SK-N-SH treated with all-trans-retinoic acid at 6 μM for 48 hours (cell line): ENCODE data around the gene FAHD2A.
"Not testable (repeated sequence)": the region's sequence is repeated elsewhere in the genome, so short reads cannot be mapped to it uniquely, and the experiment has no call there.

Experiments used
- ARNTL ChIP-seq: fragments of 450-650 bp; formaldehyde crosslinking; IDR thresholded peaks from 2 replicates; pipeline ENCODE4 v1.5.0; 2020; ENCODE audit warnings: low read depth, mild to moderate bottlenecking, moderate library complexity, borderline replicate concordance
- GLIS3 ChIP-seq: fragments of 250-450 bp; sonication (Bioruptor Pico); IDR thresholded peaks from 2 replicates; pipeline ENCODE4 v1.5.0; 2020; ENCODE audit warnings: mild to moderate bottlenecking, moderate library complexity
- PATZ1 ChIP-seq: fragments of 250-450 bp; sonication (Bioruptor Pico); IDR thresholded peaks from 2 replicates; pipeline ENCODE4 v1.8.0; 2020; ENCODE audit warnings: mild to moderate bottlenecking, moderate library complexity, borderline replicate concordance
- SNAI2 ChIP-seq: fragments of 250-450 bp; sonication (Bioruptor Pico); IDR thresholded peaks from 2 replicates; pipeline ENCODE4 v1.5.0; 2020; ENCODE audit warnings: mild to moderate bottlenecking, moderate library complexity
- TCF4 ChIP-seq: fragments of 250-450 bp; sonication (Bioruptor Pico); IDR thresholded peaks from 2 replicates; pipeline ENCODE4 v1.8.0; 2021; ENCODE audit warnings: mild to moderate bottlenecking, moderate library complexity, borderline replicate concordance
- ZNF70 ChIP-seq: fragments of 450-650 bp; formaldehyde crosslinking; IDR thresholded peaks from 2 replicates; pipeline ENCODE4 v1.5.0; 2020; ENCODE audit warnings: mild to moderate bottlenecking, moderate library complexity

- not testable (repeated sequence) for TF ChIP-seq GLIS3, TCF4, SNAI2, PATZ1, ARNTL, ZNF70 (CRISPR knock-in tag)
Measured at GRCh38 chr2:95433973-95434372, 31.5 kb downstream of the FAHD2A start.
